A549 (cell line): ENCODE measurements around the gene AHCYL2. TPM values are rescaled to one million over a fixed set of nuclear protein-coding genes. Genes with fewer than 3 reads are reported as not detected.

ENCODE experiments used
- ATAC-seq, 2 experiments: fragments of 200-7000 bp in 1 of 2; fragments of >200 bp in 1 of 2; cut with Nextera tagmentation in 1 of 2; cut with Tn5 transposase in 1 of 2; 3 replicates each; pipeline versions ENCODE4 v1.8.0 to v1.9.1; 2018 to 2020; ENCODE audit warnings: mild to moderate bottlenecking in 1 of 2, moderate library complexity in 1 of 2
- CTCF ChIA-PET: fragments of 300-600 bp; sonication (Branson Sonifier 250); formaldehyde crosslinking; extraction: SDS; loops from one replicate; lab custom pipeline; 2021; ENCODE audit warnings: antibody characterized with exemption, inconsistent platforms; lab: Yijun Ruan, JAX
- POLR2A ChIA-PET: fragments of 350-600 bp; formaldehyde crosslinking; extraction: SDS; loops from one replicate; lab custom pipeline; 2021; ENCODE audit warnings: antibody characterized with exemption, inconsistent platforms; lab: Yijun Ruan, JAX
- DNase-seq, 2 experiments: peaks; one replicate each; pipeline versions ENCODE4 v3.0.0 to v3.0.0-alpha.2; 2011 to 2016; ENCODE audit warnings: low read depth in 1 of 2, low spot score in 1 of 2
- FAIRE-seq: peaks from 2 replicates; lab custom pipeline; 2011; peaks lifted over from hg19 to GRCh38; lab: Jason Lieb, UNC
- H3K27ac ChIP-seq, 2 experiments: fragments of >200 bp; sonication (Bioruptor Twin); formaldehyde crosslinking; 3 replicates each; pipeline ENCODE4 v1.5.1; 2016 to 2017
- H3K4me1 ChIP-seq: fragments of >200 bp; sonication (Bioruptor Twin); formaldehyde crosslinking; 3 replicates; pipeline ENCODE4 v1.6.1; 2016
- H3K4me2 ChIP-seq: fragments of >200 bp; sonication (Bioruptor Twin); formaldehyde crosslinking; 3 replicates; pipeline ENCODE4 v1.6.1; 2016
- H3K4me3 ChIP-seq: fragments of >200 bp; sonication (Bioruptor Twin); formaldehyde crosslinking; 3 replicates; pipeline ENCODE4 v1.5.1; 2016
- H3K9me3 ChIP-seq: fragments of >200 bp; sonication (Bioruptor Twin); formaldehyde crosslinking; 3 replicates; pipeline ENCODE4 v1.6.1; 2016
- CHD4 ChIP-seq: fragments of 200-600 bp; sonication (generic); IDR thresholded peaks from 2 replicates; pipeline ENCODE4 v1.6.1; 2016; ENCODE audit warnings: antibody characterized with exemption, mild to moderate bottlenecking, borderline replicate concordance
- FOXS1 ChIP-seq: fragments of 250-450 bp; sonication (Bioruptor Pico); IDR thresholded peaks from 2 replicates; pipeline ENCODE4 v1.5.0; 2020; ENCODE audit warnings: mild to moderate bottlenecking, moderate library complexity
- HDAC2 ChIP-seq: fragments of 200-600 bp; sonication (generic); IDR thresholded peaks from 2 replicates; pipeline ENCODE4 v1.6.1; 2016
- HOXA7 ChIP-seq: fragments of 250-450 bp; sonication (Bioruptor Pico); IDR thresholded peaks from 2 replicates; pipeline ENCODE4 v1.5.0; 2020; ENCODE audit warnings: mild to moderate bottlenecking, moderate library complexity
- HOXB13 ChIP-seq: fragments of 250-450 bp; sonication (Bioruptor Pico); IDR thresholded peaks from 2 replicates; pipeline ENCODE4 v1.5.0; 2020; ENCODE audit warnings: low read depth, mild to moderate bottlenecking, moderate library complexity
- JUN ChIP-seq, 2 experiments: fragments of >200 bp; sonication (Bioruptor Twin); formaldehyde crosslinking; IDR thresholded peaks; 2 replicates in 1 of 2; 3 replicates in 1 of 2; pipeline ENCODE4 v1.6.1; 2016 to 2017
- JUNB ChIP-seq: fragments of >200 bp; sonication (Bioruptor Twin); formaldehyde crosslinking; IDR thresholded peaks from 2 replicates; pipeline ENCODE4 v1.6.1; 2016
- NR3C1 ChIP-seq: fragments of >200 bp; sonication (Bioruptor Twin); formaldehyde crosslinking; IDR thresholded peaks from 3 replicates; pipeline ENCODE4 v1.6.1; 2017
- POLR2A ChIP-seq: IDR thresholded peaks from 2 replicates; pipeline ENCODE4 v1.6.1; 2012; ENCODE audit warnings: mild to moderate bottlenecking, low read length
- SMC3 ChIP-seq: fragments of >200 bp; sonication (Bioruptor Twin); formaldehyde crosslinking; IDR thresholded peaks from 3 replicates; pipeline ENCODE4 v1.6.1; 2018; ENCODE audit warnings: inconsistent platforms
- ZC3H11A ChIP-seq: fragments of 450-650 bp; IDR thresholded peaks from 2 replicates; pipeline ENCODE4 v1.6.1; 2014; ENCODE audit warnings: antibody characterized with exemption, mild to moderate bottlenecking
- WGBS: methylation state at CpG from one replicate; pipeline ENCODE4 v1.1.6; 2017; ENCODE audit errors: missing lambda C conversion rate; 5-methylcytosine and 5-hydroxymethylcytosine counted together
- polyA plus RNA-seq, 4 experiments: library from polyadenylated mRNA; depleted of rRNA in 3 of 4; stranded (reverse); fragments of >200 nt; fragmentation: RNase III in 1 of 4; extraction: RNeasy Plus Mini Kit Qiagen cat#74134 plus additional on column Dnase treatment in 1 of 4; gene quantifications; 2 replicates in 3 of 4; 3 replicates in 1 of 4; pipeline ENCODE4 v1.2.3, GENCODE V29; 2011 to 2017
- TF ChIP-seq, protein P1 (sequence below): fragments of >200 bp; sonication (Bioruptor Twin); formaldehyde crosslinking; IDR thresholded peaks from 3 replicates; pipeline ENCODE4 v1.5.1; 2016
- TF ChIP-seq, protein P2 (sequence below): fragments of 200-600 bp; sonication (generic); IDR thresholded peaks from 2 replicates; pipeline ENCODE4 v1.6.1; 2016; ENCODE audit warnings: antibody characterized with exemption, mild to moderate bottlenecking, moderate library complexity
- TF ChIP-seq, protein P3 (sequence below): fragments of 250-450 bp; sonication (Bioruptor Pico); IDR thresholded peaks from 2 replicates; pipeline ENCODE4 v1.5.0; 2021; ENCODE audit warnings: mild to moderate bottlenecking, moderate library complexity, borderline replicate concordance
- TF ChIP-seq, protein P4 (sequence below): fragments of 450-650 bp; IDR thresholded peaks from 2 replicates; pipeline ENCODE4 v1.6.1; 2014; ENCODE audit warnings: antibody characterized with exemption
- TF ChIP-seq, protein P5 (sequence below): fragments of >200 bp; sonication (Bioruptor Twin); formaldehyde crosslinking; IDR thresholded peaks from 2 replicates; pipeline ENCODE4 v1.6.1; 2016
- TF ChIP-seq, protein P6 (sequence below): IDR thresholded peaks from 2 replicates; pipeline ENCODE4 v1.6.1; 2012; ENCODE audit warnings: low read depth, borderline replicate concordance
- TF ChIP-seq, protein P7 (sequence below): fragments of >200 bp; sonication (Bioruptor Twin); formaldehyde crosslinking; IDR thresholded peaks from 3 replicates; pipeline ENCODE4 v1.6.1; 2016
- TF ChIP-seq, protein P8 (sequence below): fragments of 150-350 bp; IDR thresholded peaks from 2 replicates; pipeline ENCODE4 v1.6.1; 2014; ENCODE audit warnings: low read depth, mild to moderate bottlenecking, low read length

The AHCYL2 gene
- polyA plus RNA-seq, 2 of the 4 experiments (the other 2 are of a cell fraction), result 10.8 to 25.9 TPM

DNA sequence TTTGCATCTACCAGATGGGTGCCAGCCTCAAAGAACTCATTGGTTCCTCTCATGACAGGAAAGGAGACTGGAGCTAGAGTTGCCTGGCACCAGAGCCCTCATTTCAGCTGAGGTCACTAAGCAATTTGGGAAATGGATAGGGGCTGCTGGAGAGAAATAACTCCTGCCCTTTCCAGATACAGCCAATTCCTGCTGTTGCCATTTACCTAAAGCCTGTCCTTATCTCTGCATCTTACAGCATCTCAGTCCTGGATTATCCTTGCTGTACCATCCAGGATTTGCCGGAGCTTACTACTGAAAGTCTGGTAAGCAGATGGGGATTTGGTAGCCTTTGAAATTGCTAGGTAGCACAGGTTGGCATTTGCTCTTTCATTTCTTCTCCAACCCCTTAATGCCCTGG, 245.6 kb downstream of the AHCYL2 start:
- POLR2A ChIA-PET, result interaction anchor here (0.6 kb wide), 1 partner anchor 79 kb away, joined by 3 read pairs; no protein-coding TSS in a partner anchor

More for the DNA sequence above, 245.6 kb downstream of the AHCYL2 start:
- H3K27ac ChIP-seq, result no peak overlapping the region
- FAIRE-seq (no peak), DNase-seq (no peak), ATAC-seq (no peak)
- H3K9me3 ChIP-seq, result no peaks in the 10 kb centered on the region
- H3K4me2 ChIP-seq, result no peak overlapping the region
- peaks cover 10% of the 10 kb centered on the region; the same call in 1 of the 3 replicates for H3K4me1 ChIP-seq
- TF ChIP-seq HOXA7 (no peak), JUN (IDR thresholded peaks at IDR 0.05) (no peak), CHD4 (no peak), POLR2A (no peak), NR3C1 (no peak), JUNB (no peak), FOXS1 (CRISPR knock-in tag) (no peak), ZC3H11A (no peak), HOXB13 (CRISPR knock-in tag) (no peak), SMC3 (no peak), HDAC2 (no peak)
- TF ChIP-seq, protein P1, sequence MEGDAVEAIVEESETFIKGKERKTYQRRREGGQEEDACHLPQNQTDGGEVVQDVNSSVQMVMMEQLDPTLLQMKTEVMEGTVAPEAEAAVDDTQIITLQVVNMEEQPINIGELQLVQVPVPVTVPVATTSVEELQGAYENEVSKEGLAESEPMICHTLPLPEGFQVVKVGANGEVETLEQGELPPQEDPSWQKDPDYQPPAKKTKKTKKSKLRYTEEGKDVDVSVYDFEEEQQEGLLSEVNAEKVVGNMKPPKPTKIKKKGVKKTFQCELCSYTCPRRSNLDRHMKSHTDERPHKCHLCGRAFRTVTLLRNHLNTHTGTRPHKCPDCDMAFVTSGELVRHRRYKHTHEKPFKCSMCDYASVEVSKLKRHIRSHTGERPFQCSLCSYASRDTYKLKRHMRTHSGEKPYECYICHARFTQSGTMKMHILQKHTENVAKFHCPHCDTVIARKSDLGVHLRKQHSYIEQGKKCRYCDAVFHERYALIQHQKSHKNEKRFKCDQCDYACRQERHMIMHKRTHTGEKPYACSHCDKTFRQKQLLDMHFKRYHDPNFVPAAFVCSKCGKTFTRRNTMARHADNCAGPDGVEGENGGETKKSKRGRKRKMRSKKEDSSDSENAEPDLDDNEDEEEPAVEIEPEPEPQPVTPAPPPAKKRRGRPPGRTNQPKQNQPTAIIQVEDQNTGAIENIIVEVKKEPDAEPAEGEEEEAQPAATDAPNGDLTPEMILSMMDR, result no peak
- TF ChIP-seq, protein P2, sequence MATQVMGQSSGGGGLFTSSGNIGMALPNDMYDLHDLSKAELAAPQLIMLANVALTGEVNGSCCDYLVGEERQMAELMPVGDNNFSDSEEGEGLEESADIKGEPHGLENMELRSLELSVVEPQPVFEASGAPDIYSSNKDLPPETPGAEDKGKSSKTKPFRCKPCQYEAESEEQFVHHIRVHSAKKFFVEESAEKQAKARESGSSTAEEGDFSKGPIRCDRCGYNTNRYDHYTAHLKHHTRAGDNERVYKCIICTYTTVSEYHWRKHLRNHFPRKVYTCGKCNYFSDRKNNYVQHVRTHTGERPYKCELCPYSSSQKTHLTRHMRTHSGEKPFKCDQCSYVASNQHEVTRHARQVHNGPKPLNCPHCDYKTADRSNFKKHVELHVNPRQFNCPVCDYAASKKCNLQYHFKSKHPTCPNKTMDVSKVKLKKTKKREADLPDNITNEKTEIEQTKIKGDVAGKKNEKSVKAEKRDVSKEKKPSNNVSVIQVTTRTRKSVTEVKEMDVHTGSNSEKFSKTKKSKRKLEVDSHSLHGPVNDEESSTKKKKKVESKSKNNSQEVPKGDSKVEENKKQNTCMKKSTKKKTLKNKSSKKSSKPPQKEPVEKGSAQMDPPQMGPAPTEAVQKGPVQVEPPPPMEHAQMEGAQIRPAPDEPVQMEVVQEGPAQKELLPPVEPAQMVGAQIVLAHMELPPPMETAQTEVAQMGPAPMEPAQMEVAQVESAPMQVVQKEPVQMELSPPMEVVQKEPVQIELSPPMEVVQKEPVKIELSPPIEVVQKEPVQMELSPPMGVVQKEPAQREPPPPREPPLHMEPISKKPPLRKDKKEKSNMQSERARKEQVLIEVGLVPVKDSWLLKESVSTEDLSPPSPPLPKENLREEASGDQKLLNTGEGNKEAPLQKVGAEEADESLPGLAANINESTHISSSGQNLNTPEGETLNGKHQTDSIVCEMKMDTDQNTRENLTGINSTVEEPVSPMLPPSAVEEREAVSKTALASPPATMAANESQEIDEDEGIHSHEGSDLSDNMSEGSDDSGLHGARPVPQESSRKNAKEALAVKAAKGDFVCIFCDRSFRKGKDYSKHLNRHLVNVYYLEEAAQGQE, result no peak
- TF ChIP-seq, protein P3, sequence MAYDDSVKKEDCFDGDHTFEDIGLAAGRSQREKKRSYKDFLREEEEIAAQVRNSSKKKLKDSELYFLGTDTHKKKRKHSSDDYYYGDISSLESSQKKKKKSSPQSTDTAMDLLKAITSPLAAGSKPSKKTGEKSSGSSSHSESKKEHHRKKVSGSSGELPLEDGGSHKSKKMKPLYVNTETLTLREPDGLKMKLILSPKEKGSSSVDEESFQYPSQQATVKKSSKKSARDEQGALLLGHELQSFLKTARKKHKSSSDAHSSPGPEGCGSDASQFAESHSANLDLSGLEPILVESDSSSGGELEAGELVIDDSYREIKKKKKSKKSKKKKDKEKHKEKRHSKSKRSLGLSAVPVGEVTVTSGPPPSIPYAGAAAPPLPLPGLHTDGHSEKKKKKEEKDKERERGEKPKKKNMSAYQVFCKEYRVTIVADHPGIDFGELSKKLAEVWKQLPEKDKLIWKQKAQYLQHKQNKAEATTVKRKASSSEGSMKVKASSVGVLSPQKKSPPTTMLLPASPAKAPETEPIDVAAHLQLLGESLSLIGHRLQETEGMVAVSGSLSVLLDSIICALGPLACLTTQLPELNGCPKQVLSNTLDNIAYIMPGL, result no peak
- TF ChIP-seq, protein P4, sequence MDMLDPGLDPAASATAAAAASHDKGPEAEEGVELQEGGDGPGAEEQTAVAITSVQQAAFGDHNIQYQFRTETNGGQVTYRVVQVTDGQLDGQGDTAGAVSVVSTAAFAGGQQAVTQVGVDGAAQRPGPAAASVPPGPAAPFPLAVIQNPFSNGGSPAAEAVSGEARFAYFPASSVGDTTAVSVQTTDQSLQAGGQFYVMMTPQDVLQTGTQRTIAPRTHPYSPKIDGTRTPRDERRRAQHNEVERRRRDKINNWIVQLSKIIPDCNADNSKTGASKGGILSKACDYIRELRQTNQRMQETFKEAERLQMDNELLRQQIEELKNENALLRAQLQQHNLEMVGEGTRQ, result no peak
- TF ChIP-seq, protein P5, sequence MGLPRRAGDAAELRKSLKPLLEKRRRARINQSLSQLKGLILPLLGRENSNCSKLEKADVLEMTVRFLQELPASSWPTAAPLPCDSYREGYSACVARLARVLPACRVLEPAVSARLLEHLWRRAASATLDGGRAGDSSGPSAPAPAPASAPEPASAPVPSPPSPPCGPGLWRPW, result no peak
- TF ChIP-seq, protein P6, sequence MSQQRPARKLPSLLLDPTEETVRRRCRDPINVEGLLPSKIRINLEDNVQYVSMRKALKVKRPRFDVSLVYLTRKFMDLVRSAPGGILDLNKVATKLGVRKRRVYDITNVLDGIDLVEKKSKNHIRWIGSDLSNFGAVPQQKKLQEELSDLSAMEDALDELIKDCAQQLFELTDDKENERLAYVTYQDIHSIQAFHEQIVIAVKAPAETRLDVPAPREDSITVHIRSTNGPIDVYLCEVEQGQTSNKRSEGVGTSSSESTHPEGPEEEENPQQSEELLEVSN, result no peak
- TF ChIP-seq, protein P7, sequence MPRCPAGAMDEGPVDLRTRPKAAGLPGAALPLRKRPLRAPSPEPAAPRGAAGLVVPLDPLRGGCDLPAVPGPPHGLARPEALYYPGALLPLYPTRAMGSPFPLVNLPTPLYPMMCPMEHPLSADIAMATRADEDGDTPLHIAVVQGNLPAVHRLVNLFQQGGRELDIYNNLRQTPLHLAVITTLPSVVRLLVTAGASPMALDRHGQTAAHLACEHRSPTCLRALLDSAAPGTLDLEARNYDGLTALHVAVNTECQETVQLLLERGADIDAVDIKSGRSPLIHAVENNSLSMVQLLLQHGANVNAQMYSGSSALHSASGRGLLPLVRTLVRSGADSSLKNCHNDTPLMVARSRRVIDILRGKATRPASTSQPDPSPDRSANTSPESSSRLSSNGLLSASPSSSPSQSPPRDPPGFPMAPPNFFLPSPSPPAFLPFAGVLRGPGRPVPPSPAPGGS, result no peak
- TF ChIP-seq, protein P8, sequence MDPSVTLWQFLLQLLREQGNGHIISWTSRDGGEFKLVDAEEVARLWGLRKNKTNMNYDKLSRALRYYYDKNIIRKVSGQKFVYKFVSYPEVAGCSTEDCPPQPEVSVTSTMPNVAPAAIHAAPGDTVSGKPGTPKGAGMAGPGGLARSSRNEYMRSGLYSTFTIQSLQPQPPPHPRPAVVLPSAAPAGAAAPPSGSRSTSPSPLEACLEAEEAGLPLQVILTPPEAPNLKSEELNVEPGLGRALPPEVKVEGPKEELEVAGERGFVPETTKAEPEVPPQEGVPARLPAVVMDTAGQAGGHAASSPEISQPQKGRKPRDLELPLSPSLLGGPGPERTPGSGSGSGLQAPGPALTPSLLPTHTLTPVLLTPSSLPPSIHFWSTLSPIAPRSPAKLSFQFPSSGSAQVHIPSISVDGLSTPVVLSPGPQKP, result no peak
- TF ChIP-seq, all 56 proteins: peak for 0
- no peak overlapping the region for H3K4me3 ChIP-seq
- 93% methylated on average over 1 of the region's 1 CpG for WGBS
- CTCF ChIA-PET, result interaction anchor here (0.6 to 7.4 kb wide), 14 partner anchors 8 to 324 kb away, joined by 3 to 129 read pairs (median 8); partner anchors contain the start of gene STRIP2
